Right lobe of liver (tissue), 4 donors: Measurements from ENCODE around the gene WAC.

Source experiments
- POLR2A ChIP-seq: fragments of 450-650 bp; IDR thresholded peaks from one replicate; pipeline ENCODE4 v1.6.1; 2017; ENCODE audit warnings: antibody characterized with exemption, mild to moderate bottlenecking
- TF ChIP-seq, protein P1 (sequence below), 4 donors: fragments of 200-600 bp in 3 of 4; fragments of 450-650 bp in 1 of 4; IDR thresholded peaks; one replicate each; pipeline versions ENCODE4 v1.5.1 to v1.8.0; 2016 to 2022; ENCODE audit warnings: antibody characterized with exemption in 4 of 4, mild to moderate bottlenecking in 2 of 4
- donor health status: DM: no; HTN: no; CAD: no.
- donor health status: DM: no; HTN: no; CAD: no.
- donor health status: DM: no; HTN: yes; CAD: no.

DNA sequence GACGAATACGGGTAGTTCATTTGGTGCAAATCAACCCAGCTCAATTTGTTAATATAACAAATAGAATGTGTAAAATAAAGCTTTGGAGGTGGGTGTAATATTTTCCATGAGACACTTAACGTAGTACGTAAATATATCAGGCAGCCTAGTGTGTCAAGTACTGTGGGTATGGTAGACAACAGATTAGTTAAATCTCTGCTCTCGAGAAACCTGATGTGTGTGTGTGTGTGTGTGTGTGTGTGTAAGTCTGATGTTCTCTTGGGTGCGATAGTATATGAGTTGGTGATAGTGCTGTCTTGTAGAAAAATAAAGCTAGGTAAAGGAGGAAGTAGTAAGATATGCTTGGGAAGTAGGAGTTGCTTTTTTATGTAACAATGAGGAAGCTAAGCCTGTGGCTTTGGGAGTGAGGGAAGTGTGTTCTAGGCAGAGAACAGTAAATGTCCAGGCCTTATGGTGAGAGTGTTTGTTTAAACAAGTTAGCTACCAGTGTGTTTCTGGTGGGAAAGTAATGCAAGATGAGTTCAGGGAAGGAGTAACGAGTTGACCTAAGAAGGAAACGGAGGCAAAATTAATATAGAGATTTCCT lies 26.1 kb downstream of the WAC start:
- TF ChIP-seq, protein P1, sequence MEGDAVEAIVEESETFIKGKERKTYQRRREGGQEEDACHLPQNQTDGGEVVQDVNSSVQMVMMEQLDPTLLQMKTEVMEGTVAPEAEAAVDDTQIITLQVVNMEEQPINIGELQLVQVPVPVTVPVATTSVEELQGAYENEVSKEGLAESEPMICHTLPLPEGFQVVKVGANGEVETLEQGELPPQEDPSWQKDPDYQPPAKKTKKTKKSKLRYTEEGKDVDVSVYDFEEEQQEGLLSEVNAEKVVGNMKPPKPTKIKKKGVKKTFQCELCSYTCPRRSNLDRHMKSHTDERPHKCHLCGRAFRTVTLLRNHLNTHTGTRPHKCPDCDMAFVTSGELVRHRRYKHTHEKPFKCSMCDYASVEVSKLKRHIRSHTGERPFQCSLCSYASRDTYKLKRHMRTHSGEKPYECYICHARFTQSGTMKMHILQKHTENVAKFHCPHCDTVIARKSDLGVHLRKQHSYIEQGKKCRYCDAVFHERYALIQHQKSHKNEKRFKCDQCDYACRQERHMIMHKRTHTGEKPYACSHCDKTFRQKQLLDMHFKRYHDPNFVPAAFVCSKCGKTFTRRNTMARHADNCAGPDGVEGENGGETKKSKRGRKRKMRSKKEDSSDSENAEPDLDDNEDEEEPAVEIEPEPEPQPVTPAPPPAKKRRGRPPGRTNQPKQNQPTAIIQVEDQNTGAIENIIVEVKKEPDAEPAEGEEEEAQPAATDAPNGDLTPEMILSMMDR (IDR thresholded peaks at IDR 0.05) = no peak
- TF ChIP-seq POLR2A = no peak
